ENCODE results near the gene TMCO4. TPM values are rescaled to one million over a fixed set of nuclear protein-coding genes. Genes with fewer than 3 reads are reported as not detected.

Gene TMCO4
- total RNA-seq, 4 donors from 2014 or later: 16.1 to 36.2 (median 26.9) TPM

GRCh38 chr1:19730793-19731192 lies 68.9 kb downstream of the TMCO4 start:
- no peak for DNase-seq
- Histone ChIP-seq H3K36me3 (peaks cover 0 to 9% (median under 1%) of the 10 kb centered on the region in 4 donors), H3K27ac (no peak overlapping the region), H3K9me3 (peaks cover 0 to 6% of the 10 kb centered on the region in 2 donors), H3K27me3 (no peaks in the 10 kb centered on the region), H3K4me1 (peaks cover 0 to 14% (median 4%) of the 10 kb centered on the region in 4 donors), H3K4me3 (no peak overlapping the region)
- no peak for TF ChIP-seq POLR2AphosphoS5 (IDR thresholded peaks at IDR 0.05)
- TF ChIP-seq POLR2A (IDR thresholded peaks at IDR 0.05): no peak
- TF ChIP-seq EP300 (IDR thresholded peaks at IDR 0.05; ENCODE audit: low read depth): no peak
- no peak for TF ChIP-seq CTCF (IDR thresholded peaks at IDR 0.05)
- intact Hi-C loops (cut with DNase I; ENCODE audit: low total_unique reads): no loop called here
- in situ Hi-C loops (cut with MboI; ENCODE audit: low pct_ligation_motif_present in 1 of 4, low pct_unique_long_range_greater_than_20kb in 1 of 4, low sequenced_read_pairs in 3 of 4): no loop called here
- 81% methylated on average over 3 of the region's 3 CpGs; no CpG with 5 or more reads in 1 of the 2 donors for WGBS, 2 donors (ENCODE audit: low coverage in 1 of 2)

- intact Hi-C loops (cut with DNase I; ENCODE audit: low total_unique reads): no loop called here
- no peak overlapping the region for H3K4me3 ChIP-seq
- H3K36me3 ChIP-seq: peaks cover 0 to 9% (median under 1%) of the 10 kb centered on the region in 4 donors
- in situ Hi-C loops (cut with MboI; ENCODE audit: low pct_ligation_motif_present in 1 of 4, low pct_unique_long_range_greater_than_20kb in 1 of 4, low sequenced_read_pairs in 3 of 4): no loop called here
- H3K4me1 ChIP-seq: peaks cover 0 to 8% (median 2%) of the 10 kb centered on the region in 4 donors
- H3K27me3 ChIP-seq: no peaks in the 10 kb centered on the region
- no peak overlapping the region for H3K27ac ChIP-seq
- peaks cover 0 to 6% of the 10 kb centered on the region in 2 donors for H3K9me3 ChIP-seq
- WGBS, 2 donors (ENCODE audit: low coverage in 1 of 2): 100% methylated on average over 2 to 3 of the region's 3 CpGs
- DNase-seq: no peak
- TF ChIP-seq POLR2AphosphoS5 (IDR thresholded peaks at IDR 0.05) (no peak), CTCF (IDR thresholded peaks at IDR 0.05) (no peak), POLR2A (IDR thresholded peaks at IDR 0.05) (no peak), EP300 (IDR thresholded peaks at IDR 0.05; ENCODE audit: low read depth) (no peak)
These were observed 69.5 kb downstream of the TMCO4 start for GRCh38 chr1:19730232-19730631.

GRCh38 chr1:19728413-19729145 lies 71.1 kb downstream of the TMCO4 start:
- 94 to 100% methylated on average over 1 to 5 of the region's 5 CpGs for WGBS, 2 donors (ENCODE audit: low coverage in 1 of 2)
- Histone ChIP-seq H3K9me3 (peaks cover 0 to 6% of the 10 kb centered on the region in 2 donors), H3K4me1 (no peaks in the 10 kb centered on the region), H3K27me3 (no peaks in the 10 kb centered on the region), H3K27ac (no peak overlapping the region), H3K4me3 (no peak overlapping the region), H3K36me3 (peaks cover 0 to 9% (median 2%) of the 10 kb centered on the region in 4 donors)
- no peak for TF ChIP-seq POLR2AphosphoS5 (IDR thresholded peaks at IDR 0.05)
- no peak for TF ChIP-seq CTCF (IDR thresholded peaks at IDR 0.05)
- no peak for TF ChIP-seq EP300 (IDR thresholded peaks at IDR 0.05; ENCODE audit: low read depth)
- no peak for TF ChIP-seq POLR2A (IDR thresholded peaks at IDR 0.05)
- intact Hi-C loops (cut with DNase I; ENCODE audit: low total_unique reads): no loop called here
- DNase-seq: no peak
- in situ Hi-C loops (cut with MboI; ENCODE audit: low pct_ligation_motif_present in 1 of 4, low pct_unique_long_range_greater_than_20kb in 1 of 4, low sequenced_read_pairs in 3 of 4): no loop called here

GRCh38 chr1:19725606-19726005 lies 74.1 kb downstream of the TMCO4 start:
- Histone ChIP-seq H3K9me3 (peaks cover 0 to 6% of the 10 kb centered on the region in 2 donors), H3K4me3 (no peak overlapping the region), H3K27ac (no peak overlapping the region), H3K4me1 (no peaks in the 10 kb centered on the region), H3K27me3 (no peaks in the 10 kb centered on the region), H3K36me3 (peaks cover 0 to 5% (median 2%) of the 10 kb centered on the region in 4 donors)
- in situ Hi-C loops (cut with MboI; ENCODE audit: low pct_ligation_motif_present in 1 of 4, low pct_unique_long_range_greater_than_20kb in 1 of 4, low sequenced_read_pairs in 3 of 4): no loop called here
- intact Hi-C loops (cut with DNase I; ENCODE audit: low total_unique reads): no loop called here
- DNase-seq: no peak
- WGBS, 2 donors (ENCODE audit: low coverage in 1 of 2): 94% methylated on average over 9 of the region's 9 CpGs; no CpG with 5 or more reads in 1 of the 2 donors
- TF ChIP-seq CTCF (IDR thresholded peaks at IDR 0.05) (no peak), POLR2A (IDR thresholded peaks at IDR 0.05) (no peak), EP300 (IDR thresholded peaks at IDR 0.05; ENCODE audit: low read depth) (no peak), POLR2AphosphoS5 (IDR thresholded peaks at IDR 0.05) (no peak)

Measured in transverse colon (tissue), 4 donors.